Uterus (tissue), 4 donors: Measurements from ENCODE around the gene FCRLB. TPM values are rescaled to one million over a fixed set of nuclear protein-coding genes. Genes with fewer than 3 reads are reported as not detected.
"Not testable (repeated sequence)": the region's sequence is repeated elsewhere in the genome, so short reads cannot be mapped to it uniquely, and the experiment has no call there.

ENCODE experiments used
- DNase-seq, 2 donors: peaks; one replicate each; pipeline ENCODE4 v3.0.0-alpha.2; 2019 to 2020
- H3K27ac ChIP-seq, 2 donors: fragments of 200-600 bp; sonication (generic); 1 replicate in 1 of 2; 2 replicates in 1 of 2; pipeline ENCODE4 v1.5.1; 2016 to 2018
- H3K27me3 ChIP-seq, 2 donors: fragments of 200-600 bp; sonication (generic); one replicate each; pipeline ENCODE4 v1.5.1; 2018 to 2019; ENCODE audit warnings: control low read depth in 1 of 2
- H3K36me3 ChIP-seq, 2 donors: fragments of 200-600 bp; sonication (generic); one replicate each; pipeline ENCODE4 v1.5.1; 2019; ENCODE audit warnings: control low read depth in 1 of 2
- H3K4me1 ChIP-seq, 2 donors: fragments of 200-600 bp; sonication (generic); one replicate each; pipeline ENCODE4 v1.5.1; 2018 to 2019; ENCODE audit warnings: control low read depth in 1 of 2
- H3K4me3 ChIP-seq, 2 donors: fragments of 200-600 bp; sonication (generic); 1 replicate in 1 of 2; 2 replicates in 1 of 2; pipeline ENCODE4 v1.5.1; 2018 to 2019; ENCODE audit warnings: mild to moderate bottlenecking in 1 of 2
- H3K9me3 ChIP-seq, 2 donors: fragments of 200-600 bp; sonication (generic); one replicate each; pipeline ENCODE4 v1.5.1; 2019; ENCODE audit warnings: control low read depth in 1 of 2
- POLR2A ChIP-seq, 2 donors: fragments of 450-650 bp; IDR thresholded peaks; one replicate each; pipeline ENCODE4 v1.6.1; 2016; ENCODE audit warnings: antibody characterized with exemption in 2 of 2, mild to moderate bottlenecking in 1 of 2, moderate library complexity in 1 of 2
- intact Hi-C: fragments of 100-400 bp; cut with DNase I; formaldehyde crosslinking; loops from one replicate; pipeline ENCODE4 v1.15.1; 2023; ENCODE audit warnings: low total_unique reads
- total RNA-seq, 4 donors: library from RNA; depleted of rRNA in 3 of 4; stranded (reverse); fragments of >200 nt in 3 of 4; gene quantifications; one replicate each; pipeline versions ENCODE4 v1.1.0 to v1.2.4, GENCODE V29; 2014 to 2023
- TF ChIP-seq, protein P1 (sequence below), 4 experiments: fragments of 200-600 bp in 2 of 4; fragments of 450-650 bp in 2 of 4; sonication (generic) in 2 of 4; IDR thresholded peaks; one replicate each; pipeline ENCODE4 v1.5.1; 2016 to 2019; ENCODE audit warnings: antibody characterized with exemption in 4 of 4, mild to moderate bottlenecking in 2 of 4, moderate library complexity in 1 of 4
- donor health status: DM: yes; HTN: yes; CAD: no.

FCRLB gene
- total RNA-seq, 4 donors from 2014 or later = 0.26 to 0.52 (median 0.35) TPM; not detected in 1

DNA sequence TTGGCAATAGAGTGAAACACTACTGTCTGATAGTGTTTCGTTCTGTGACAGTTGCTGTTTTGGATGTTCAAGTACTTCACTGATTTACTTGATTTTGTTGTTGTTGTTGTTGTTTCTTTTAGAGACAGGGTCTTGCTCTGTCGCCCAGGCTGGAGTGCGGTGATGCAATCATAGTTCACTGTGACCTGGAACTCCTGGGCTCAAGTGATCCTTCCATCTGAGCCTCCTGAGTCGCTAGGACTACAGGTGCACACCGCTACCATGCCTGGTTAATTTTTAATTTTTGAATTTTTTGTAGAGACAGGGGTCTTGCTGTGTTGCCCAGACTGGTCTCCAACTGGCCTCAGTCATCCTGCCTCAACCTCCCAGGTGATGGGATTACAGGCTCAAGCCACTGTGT lies 47.1 kb downstream of the FCRLB start:
- intact Hi-C loops = no loop called here
- TF ChIP-seq, protein P1, sequence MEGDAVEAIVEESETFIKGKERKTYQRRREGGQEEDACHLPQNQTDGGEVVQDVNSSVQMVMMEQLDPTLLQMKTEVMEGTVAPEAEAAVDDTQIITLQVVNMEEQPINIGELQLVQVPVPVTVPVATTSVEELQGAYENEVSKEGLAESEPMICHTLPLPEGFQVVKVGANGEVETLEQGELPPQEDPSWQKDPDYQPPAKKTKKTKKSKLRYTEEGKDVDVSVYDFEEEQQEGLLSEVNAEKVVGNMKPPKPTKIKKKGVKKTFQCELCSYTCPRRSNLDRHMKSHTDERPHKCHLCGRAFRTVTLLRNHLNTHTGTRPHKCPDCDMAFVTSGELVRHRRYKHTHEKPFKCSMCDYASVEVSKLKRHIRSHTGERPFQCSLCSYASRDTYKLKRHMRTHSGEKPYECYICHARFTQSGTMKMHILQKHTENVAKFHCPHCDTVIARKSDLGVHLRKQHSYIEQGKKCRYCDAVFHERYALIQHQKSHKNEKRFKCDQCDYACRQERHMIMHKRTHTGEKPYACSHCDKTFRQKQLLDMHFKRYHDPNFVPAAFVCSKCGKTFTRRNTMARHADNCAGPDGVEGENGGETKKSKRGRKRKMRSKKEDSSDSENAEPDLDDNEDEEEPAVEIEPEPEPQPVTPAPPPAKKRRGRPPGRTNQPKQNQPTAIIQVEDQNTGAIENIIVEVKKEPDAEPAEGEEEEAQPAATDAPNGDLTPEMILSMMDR (IDR thresholded peaks at IDR 0.05) = no peak

DNA sequence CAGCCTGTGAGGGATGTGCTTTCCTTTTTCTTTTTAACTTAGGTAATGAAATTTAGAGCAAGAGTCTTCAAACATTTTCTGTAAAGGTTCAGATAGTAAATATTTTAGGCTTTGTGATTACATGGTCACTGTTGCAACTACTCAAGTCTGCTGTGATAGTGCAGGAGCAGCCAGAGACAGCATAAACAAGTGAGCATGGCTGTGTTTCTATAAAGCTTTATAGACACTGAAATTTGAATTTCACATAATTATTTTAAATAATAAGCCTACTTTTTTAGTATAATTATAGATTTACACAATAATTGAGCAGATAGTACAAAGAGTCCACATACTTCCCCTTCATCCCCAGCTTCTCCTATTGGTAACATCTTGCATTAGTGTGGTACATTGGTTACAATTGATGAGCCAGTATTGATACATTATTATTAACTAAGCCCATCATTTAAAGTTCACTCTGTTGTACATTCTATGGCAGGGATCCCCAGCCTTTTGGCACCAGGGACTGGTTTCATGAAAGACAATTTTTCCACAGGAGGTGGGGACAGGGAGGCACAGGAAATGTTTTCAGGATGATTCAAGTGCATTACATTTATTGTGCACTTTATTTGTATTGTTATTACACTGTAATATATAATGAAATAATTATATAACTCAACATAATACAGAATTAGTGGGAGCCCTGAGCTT lies 47.8 kb downstream of the FCRLB start:
- TF ChIP-seq, protein P1 (IDR thresholded peaks at IDR 0.05) = no peak
- TF ChIP-seq POLR2A (IDR thresholded peaks at IDR 0.05) = no peak
- Histone ChIP-seq H3K4me1 (no peaks in the 10 kb centered on the region), H3K27me3 (no peaks in the 10 kb centered on the region), H3K27ac (no peak overlapping the region), H3K9me3 (no peaks in the 10 kb centered on the region), H3K4me3 (no peak overlapping the region), H3K36me3 (no peaks in the 10 kb centered on the region)
- intact Hi-C loops = no loop called here
- DNase-seq = no peak

More for the DNA sequence above, 47.1 kb downstream of the FCRLB start:
- H3K27ac ChIP-seq = no peak overlapping the region
- H3K4me3 ChIP-seq = no peak overlapping the region
- no peaks in the 10 kb centered on the region for H3K36me3 ChIP-seq
- H3K4me1 ChIP-seq = no peaks in the 10 kb centered on the region
- DNase-seq = no peak
- no peaks in the 10 kb centered on the region for H3K27me3 ChIP-seq
- no peaks in the 10 kb centered on the region for H3K9me3 ChIP-seq

DNA sequence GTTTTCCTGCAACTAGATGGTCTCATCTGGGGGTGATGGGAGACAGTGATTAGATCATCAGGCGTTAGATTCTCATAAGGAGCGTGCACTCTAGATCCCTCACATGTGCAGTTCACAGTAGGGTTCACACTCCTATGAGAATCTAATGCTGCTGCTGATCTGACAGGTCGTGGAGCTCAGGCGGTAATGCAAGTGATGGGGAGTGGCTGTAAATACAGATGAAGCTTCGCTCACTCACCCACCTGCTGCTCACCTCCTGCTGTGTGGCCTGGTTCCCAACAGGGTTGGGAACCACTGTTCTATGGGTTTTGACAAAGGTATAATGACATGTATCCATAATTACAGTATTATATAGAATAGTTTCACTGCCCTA lies 48.3 kb downstream of the FCRLB start:
- H3K36me3 ChIP-seq, H3K9me3 ChIP-seq, intact Hi-C loops, H3K4me1 ChIP-seq, H3K27me3 ChIP-seq, H3K4me3 ChIP-seq, DNase-seq, H3K27ac ChIP-seq: not testable (repeated sequence)

DNA sequence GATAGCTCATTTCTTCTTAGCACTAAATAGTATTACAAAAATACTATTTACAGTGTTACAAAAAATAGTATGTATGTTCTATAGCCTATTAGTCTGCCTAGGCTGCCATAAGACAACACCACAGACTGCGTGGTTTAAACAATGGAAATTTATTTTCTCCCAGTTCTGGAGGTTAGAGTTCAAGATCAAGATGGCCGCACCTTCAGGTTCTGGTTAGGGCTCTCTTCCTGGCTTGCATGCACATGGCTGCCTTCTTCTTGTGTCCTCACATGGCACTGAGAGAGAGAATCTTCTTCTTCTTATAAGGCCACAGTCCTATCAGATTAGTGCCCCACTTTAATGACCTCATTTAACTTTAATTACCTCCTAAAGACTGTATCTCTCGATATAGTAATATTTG lies 48.9 kb downstream of the FCRLB start:
- H3K4me3 ChIP-seq = no peak overlapping the region
- intact Hi-C loops = no loop called here
- H3K9me3 ChIP-seq = no peaks in the 10 kb centered on the region
- DNase-seq = no peak
- H3K36me3 ChIP-seq = no peaks in the 10 kb centered on the region
- no peak overlapping the region for H3K27ac ChIP-seq
- no peaks in the 10 kb centered on the region for H3K27me3 ChIP-seq
- no peaks in the 10 kb centered on the region for H3K4me1 ChIP-seq
- TF ChIP-seq, protein P1 (IDR thresholded peaks at IDR 0.05) = no peak
- no peak for TF ChIP-seq POLR2A (IDR thresholded peaks at IDR 0.05)

DNA sequence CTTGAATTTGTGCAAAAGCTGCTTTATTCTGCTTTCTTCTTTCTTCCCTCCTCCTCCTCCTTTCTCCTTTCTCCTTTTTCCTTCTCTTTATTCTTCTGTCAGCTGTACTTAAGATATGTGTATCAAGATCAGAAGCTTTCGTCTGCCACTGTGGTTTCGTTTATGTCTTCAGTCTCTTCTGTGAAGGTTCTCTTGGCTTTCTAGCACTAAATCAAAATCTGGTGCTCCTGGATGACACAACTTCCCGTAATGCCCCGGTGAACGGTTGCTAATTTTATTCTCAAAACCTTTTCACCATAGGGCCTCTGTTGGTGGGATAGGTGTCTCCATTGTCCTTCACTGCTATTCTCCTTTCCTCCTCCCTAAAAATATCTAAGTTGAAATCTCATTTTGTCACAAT lies 49.8 kb downstream of the FCRLB start:
- intact Hi-C loops = no loop called here
- H3K9me3 ChIP-seq = no peaks in the 10 kb centered on the region
- H3K27me3 ChIP-seq = no peaks in the 10 kb centered on the region
- no peak for TF ChIP-seq POLR2A (IDR thresholded peaks at IDR 0.05)
- TF ChIP-seq, protein P1 (IDR thresholded peaks at IDR 0.05) = no peak
- no peak overlapping the region for H3K27ac ChIP-seq
- no peaks in the 10 kb centered on the region for H3K36me3 ChIP-seq
- no peak overlapping the region for H3K4me3 ChIP-seq
- no peak for DNase-seq
- no peaks in the 10 kb centered on the region for H3K4me1 ChIP-seq

DNA sequence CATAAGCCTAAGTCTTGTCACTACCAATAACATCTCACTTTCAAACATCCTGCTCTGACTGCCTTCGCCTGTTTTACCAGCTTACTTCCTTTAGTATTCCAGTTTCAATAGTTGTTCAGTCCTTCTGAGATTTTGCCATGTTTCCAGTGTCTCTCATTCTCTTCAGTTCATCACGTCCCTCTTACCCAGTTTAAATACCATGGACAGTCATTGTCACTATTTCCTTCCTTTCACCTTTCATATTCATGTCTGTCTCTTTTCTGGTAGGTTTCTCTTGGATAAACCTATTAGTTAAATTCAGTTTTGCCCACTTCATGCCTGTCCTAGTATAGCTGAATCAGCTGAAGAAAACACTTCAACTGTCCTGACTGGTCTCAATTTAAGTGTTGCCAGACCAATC lies 50.6 kb downstream of the FCRLB start:
- Histone ChIP-seq H3K36me3 (no peaks in the 10 kb centered on the region), H3K27ac (no peak overlapping the region), H3K27me3 (no peaks in the 10 kb centered on the region), H3K4me1 (no peaks in the 10 kb centered on the region), H3K4me3 (no peak overlapping the region), H3K9me3 (no peaks in the 10 kb centered on the region)
- intact Hi-C loops = no loop called here
- DNase-seq = no peak
- no peak for TF ChIP-seq POLR2A (IDR thresholded peaks at IDR 0.05)
- TF ChIP-seq, protein P1 (IDR thresholded peaks at IDR 0.05) = no peak
